HG03469 (cell line): Measurements from ENCODE around the gene LCE6A.

Source experiments
- ATAC-seq: cut with Tn5 transposase; IDR thresholded peaks from one replicate; pipeline ENCODE4 v1.9.1; 2021; ENCODE audit warnings: mild to moderate bottlenecking, moderate library complexity, moderate number of reproducible peaks; ENCODE audit not compliant: unreplicated experiment

LCE6A gene, protein sequence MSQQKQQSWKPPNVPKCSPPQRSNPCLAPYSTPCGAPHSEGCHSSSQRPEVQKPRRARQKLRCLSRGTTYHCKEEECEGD

DNA sequence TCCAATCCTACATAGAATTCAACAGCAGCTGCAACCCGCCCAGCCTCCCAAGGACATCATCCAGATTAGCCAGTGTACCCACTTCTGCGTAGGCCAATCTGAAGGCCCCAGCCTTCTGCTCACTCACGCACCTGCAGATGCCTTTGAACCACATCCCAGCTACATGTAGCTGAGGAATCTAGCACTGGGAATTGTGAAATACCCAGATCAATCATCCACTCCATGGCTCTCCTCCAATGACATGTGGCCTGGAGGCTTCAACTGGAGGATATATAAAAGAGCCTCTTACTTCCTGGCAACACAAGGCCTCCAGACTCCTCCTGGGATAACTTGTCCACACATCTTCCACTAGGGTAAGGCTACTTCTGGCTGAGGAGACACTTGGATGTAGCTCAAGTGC, at the start of gene LCE6A:
LCE6A (plus strand) TSS at position 301 of the 400 bp plus-strand sequence. CDS start 665 bp downstream, outside the sequence.
- ATAC-seq = no peak

DNA sequence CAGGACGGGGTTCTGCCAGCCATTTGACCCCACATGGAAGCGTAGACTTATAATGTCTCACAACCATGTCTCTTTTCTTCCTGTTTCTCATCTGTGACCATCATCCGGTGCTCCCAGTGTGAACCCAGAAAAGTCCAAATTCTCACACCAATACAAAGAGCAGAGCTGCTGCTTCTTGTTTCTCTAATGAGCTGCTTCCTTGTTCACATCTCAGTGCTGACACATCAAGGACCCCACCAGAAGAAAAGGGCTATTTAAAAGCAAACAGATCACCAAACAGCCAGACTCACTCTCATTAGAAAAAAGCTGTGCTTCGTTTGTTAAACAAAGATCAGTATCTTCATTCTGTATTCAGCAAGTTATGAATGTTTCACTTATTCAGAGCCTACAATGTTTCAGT, 47.0 kb upstream of the LCE6A start:
- no peak for ATAC-seq

DNA sequence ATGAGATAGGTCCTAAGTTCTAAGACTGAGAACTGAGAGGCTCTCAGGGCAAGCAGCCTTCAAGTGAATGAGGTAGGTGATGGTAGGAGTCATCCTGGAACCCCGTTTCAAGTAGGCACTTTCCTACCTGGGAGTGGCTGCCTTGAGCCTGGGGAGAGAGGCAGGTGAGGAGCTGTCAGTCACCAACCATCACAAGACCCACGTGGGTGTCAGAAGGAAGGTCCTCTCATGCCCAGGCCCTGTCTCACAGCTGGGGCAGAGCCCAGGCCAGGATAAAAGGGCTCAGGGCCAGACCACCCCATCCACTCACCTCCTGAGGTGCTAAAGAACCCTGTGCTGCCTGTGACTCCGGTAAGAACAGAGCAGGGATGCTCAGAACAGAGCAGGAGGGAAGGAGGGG, 46.2 kb upstream of the LCE6A start, which contains the start of gene LCE1D:
LCE1D (plus strand) TSS at position 301 of the 400 bp plus-strand sequence. CDS start 1,074 bp downstream, outside the sequence.
- no peak for ATAC-seq

DNA sequence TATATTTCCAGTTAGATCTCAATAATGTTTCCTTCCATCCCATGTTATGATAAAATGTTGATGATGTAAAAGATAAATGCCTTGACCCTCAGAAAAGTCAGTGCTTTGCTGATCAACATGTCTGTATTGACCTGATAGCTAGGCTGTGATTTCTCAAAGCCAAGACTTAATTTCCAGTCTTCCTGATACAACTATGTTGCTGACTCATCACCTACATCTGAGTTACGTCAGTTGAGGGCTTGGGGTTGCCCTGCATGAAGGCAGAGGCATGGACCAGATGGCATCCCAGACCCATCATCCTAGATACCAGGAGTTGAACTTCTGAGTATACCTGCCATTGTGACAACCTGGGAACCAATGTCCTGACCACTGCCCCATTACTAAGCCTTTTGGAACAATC, 41.3 kb upstream of the LCE6A start:
- ATAC-seq = no peak

DNA sequence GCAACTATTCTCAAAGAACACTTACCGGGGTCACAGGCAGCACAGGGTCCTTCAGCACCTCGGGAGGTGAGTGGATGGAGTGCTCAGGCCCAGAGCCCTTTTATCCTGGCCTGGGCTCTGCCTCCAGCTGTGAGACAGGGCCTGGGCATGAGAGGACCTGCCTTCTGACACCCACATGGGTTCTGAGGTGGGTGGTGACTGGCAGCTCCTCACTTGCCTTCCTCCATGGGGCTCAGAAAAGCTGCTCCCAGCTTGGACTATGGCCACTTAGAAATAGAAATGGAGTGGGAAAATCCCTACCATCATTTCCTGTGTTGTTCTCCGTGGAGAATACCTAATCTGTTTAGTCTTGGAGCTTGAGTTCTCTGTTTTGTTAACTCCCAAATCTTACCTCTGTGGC, 36.1 kb upstream of the LCE6A start, which contains the start of gene LCE1C:
LCE1C (minus strand) TSS at position 76 of the 400 bp plus-strand sequence. CDS start 1,173 bp downstream, outside the sequence.
- ATAC-seq = no peak

DNA sequence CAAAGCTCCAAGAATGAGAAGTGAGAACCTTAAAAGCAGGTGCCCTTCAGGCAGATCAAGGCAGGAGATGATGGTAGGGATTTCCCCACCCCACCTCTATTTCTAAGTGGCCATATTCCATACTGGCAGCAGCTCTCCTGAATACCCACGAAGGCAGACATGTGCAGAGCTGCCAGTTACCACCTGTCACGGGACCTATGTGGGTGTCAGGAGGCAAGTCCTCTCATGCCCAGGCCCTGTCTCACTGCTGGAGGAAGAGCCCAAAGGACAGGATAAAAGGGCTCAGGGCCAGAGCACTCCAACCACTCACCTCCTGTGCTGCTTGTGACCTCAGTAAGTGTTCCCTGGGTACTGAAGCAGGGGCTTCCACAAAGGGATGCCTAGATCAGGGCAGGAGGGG, 31.6 kb upstream of the LCE6A start:
- ATAC-seq = no peak

DNA sequence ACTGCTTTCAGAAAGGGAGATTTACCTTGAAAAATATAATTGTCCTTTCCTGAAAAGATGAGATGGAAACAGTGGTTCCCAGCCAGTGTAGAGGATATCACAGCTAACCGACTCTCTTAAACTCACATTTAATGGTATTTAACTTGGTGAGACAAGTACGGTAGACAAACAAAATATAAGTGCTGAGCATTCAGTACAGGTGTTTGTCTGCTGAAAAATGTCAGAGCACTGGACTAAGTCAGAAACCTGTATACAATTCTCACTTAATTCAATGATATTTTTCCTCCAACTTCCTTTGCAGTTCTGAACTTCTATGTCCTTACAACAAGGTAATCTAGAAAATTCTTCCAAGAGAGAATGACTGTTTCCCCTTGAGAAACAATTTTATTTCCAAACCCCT, 31.0 kb upstream of the LCE6A start, which contains the start of gene LCE1B:
LCE1B (plus strand) TSS at position 301 of the 400 bp plus-strand sequence. CDS start 476 bp downstream, outside the sequence.
- ATAC-seq = no peak

DNA sequence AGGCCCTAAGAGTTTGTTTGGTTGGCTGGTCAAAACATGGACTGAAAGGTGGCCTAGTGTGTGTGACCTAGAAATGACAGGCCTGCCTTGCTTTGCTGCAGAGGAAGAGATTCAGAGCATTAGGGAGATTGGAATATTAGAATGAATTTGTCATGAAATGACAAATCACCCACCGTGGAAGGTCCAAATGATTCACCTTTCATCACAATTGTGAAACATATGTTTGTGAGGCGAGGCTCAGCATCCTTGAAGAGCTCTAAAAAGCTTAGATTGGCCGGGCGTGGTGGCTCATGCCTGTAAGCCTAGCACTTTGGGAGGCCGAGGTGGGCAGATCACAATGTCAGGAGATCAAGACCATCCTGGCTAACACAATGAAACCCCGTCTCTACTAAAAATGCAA, 25.3 kb upstream of the LCE6A start:
- ATAC-seq = no peak

DNA sequence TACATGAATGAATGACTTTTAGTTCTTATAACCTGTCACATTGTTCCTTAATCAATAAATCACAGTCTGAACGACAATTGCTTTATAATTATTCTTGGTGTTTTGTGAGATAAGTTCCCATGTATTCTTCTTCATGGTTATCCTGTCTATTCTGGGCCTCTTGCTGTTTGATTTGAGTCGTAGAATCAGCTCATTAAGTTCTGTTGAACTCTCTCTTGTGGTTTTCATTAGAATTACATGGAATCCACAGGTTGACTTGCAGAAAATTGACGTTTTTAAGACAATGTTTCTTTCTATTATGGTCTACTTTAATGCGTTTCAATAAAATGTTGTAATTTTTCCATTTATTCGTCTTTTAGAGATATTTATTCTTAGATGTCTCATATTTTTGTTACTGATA, 19.4 kb upstream of the LCE6A start:
- ATAC-seq = no peak

DNA sequence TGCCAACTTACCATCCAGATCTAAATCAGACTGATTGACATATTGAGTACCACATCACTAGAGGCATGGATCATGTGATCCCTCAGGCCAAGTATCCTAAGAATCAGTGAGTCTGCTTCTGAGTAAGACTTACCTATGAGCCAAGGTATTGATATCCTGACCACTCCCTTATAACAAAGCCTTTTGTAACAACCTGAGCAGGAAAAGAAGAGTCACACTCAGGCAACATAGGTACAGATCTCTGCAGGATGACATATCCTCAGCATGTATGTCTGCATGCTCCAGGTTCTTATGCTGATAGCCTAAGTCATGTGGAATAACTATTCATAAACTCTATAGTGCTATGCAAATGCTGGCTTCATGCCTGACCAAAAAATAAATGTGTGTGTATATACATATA, 17.7 kb upstream of the LCE6A start:
- ATAC-seq = no peak

DNA sequence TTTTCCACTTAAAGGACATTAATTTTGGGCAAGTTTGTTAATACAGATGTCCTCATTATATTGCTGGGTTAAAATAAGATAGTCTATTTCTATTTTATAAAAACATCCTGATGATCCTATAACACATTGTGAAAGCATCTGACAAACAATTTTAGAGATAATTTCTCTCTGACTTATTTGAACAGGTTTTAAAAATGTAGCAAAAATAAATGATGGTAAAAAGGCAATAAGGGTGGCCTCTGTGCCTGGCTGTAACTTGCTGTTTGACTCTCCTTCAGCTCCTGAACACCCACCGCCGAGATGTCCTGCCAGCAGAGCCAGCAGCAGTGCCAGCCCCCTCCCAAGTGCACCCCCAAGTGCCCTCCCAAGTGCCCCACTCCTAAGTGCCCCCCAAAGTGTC, 15.5 kb upstream of the LCE6A start, which contains the start of gene LCE1A:
LCE1A (plus strand) TSS at position 301 of the 400 bp plus-strand sequence; CDS start at position 301, 0 bp downstream.
- no peak for ATAC-seq

DNA sequence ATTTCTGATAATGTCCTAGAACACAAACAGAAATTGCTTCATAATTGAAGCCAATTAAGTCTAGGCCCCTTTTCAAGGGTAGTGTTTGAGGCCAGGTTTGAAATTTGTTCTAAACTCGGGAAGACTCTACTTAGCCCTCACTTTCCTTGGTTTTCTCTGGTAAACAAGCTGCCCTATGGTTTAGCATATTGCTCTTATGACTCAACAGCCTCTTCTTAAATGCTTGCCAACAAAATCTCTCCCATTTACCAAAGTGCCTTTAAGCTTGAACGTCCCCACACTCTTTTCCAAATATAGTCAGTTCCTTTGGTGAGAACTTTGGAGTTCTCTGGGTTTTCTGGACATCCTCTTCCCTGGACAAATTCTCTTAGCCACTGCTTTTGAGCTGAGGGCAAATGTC, 5.8 kb upstream of the LCE6A start:
- no peak for ATAC-seq

DNA sequence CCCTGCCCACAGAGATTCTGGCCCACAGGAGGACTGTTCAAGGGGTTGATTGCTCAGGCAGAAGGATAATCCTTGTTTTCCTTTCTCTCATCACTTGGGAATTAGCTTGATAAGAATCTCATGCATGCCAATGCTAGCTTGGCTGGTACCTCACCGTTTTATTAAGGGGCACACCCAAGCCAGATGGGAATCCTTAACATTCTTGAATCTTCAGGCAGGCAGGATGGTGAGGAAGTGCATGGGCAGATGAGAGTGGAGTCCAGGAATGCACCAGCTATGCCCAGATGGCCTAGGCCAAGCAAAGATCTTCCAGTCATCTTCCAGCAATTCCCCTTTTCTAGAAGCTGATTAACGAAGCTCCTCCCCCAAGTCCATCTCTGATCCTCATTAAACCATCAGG, 13.0 kb downstream of the LCE6A start:
- ATAC-seq = no peak

DNA sequence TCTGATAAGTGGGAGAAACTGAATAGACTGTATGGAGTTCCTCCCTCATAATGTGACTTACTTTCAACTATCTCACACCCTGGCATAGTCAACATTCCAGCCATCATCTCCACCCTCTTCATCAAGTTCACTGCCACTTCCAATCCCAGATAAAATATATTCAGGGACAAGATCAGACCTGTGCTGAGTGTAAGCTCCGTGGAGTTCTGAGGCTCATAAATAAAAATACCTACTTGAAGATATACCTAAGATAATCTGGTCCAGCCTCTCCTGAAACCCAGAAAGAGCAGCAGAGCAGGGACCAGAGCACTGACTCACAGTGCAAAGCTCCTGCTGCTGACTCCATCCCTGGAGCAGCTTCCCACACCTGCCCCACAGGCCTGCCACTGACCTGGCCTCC, 15.4 kb downstream of the LCE6A start:
- no peak for ATAC-seq

DNA sequence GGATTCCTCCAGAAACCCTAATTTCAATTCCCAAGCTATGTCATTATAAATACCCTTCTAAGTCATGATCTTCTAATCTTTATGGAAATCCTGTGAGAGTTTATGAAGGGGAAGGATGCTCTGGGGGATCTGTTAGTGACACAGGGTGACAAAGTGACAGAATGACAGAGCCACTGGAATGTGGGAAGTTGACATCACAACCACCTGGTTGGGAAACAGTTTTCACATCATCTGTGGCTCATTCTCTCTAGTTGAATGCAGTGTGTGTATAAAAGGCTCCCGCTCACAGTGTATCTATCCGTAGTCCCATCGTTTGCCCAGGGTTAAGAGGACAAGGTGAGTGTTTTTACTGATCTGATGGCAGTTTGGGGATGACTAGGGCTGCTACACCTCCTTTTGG, 17.0 kb downstream of the LCE6A start, which contains the start of gene LCE7A:
LCE7A (plus strand) TSS at position 301 of the 400 bp plus-strand sequence. CDS start 702 bp downstream, outside the sequence.
- ATAC-seq = no peak

DNA sequence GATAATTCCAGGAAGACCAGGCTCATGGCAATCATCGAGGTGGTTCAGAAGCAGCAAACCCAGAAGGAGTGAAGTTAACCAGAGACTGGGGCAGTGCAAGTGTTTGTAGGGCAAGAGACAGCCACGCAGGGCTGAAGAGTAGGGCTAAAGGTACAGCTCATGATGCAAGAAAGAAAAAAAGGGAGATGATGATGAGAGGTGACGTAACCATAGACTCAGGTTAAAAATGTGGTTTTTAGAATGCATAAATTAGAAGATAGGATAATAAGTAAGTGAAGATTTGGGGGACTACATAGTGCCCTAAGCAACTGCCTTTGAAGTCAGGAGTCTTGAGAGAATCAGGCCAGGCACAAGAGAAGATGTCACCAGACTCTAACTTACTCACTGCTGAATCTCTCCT, 17.5 kb downstream of the LCE6A start:
- ATAC-seq = no peak

DNA sequence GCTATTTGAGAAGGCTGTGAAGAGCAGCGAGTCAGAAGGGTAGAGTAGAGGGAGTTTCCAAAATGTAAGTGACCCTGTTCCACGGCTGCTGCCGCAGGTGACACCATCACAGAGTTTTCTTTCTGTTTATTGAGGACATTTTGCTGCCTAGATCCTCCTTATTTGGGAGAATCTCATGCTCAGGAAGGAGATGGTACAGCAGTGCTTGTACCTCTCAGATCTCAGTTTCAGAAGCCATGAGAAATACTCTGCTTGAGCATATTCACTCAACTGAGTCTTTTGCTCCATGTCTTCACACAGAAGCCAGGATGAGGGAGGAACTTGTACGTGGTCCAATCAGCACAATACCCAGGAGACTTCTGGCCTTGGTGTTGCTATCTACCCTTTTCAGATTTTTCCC, 18.7 kb downstream of the LCE6A start:
- ATAC-seq = no peak

DNA sequence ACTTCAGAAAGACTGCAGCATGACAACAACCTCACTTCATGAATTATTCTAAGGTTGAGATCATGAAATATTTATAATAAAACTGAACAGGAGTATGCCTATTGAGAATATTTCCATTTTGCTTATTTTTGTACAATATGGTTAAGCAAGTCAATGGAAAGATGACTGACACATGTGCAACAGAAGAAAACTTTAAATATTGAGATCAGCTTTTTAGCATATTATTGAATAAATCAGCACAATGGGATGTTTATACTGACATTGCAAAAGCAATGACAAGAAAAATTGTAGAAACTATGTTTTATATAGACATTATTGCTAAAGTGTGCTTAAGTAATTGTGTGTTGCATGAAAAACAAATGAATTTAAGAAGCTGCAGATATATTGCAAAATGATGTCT, 21.8 kb downstream of the LCE6A start:
- ATAC-seq = no peak

DNA sequence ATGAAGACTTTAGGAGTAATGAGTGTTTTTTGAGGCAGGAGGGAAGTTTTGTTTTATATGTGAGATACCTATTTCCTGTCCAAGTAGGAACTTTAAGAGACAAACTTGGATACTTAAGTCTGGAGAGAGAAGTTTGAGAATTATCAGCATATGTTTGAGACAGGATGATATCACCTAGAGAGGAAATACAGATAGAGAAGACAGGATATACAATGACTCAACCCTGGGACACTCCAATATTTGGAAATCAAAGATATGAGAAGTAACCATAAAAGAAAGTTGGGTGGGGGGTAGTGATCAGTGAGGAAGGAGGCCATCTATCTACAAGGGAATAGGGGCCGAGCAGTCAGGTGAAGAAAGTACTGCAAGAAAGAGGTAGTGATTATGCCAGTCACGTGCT, 23.7 kb downstream of the LCE6A start:
- no peak for ATAC-seq

DNA sequence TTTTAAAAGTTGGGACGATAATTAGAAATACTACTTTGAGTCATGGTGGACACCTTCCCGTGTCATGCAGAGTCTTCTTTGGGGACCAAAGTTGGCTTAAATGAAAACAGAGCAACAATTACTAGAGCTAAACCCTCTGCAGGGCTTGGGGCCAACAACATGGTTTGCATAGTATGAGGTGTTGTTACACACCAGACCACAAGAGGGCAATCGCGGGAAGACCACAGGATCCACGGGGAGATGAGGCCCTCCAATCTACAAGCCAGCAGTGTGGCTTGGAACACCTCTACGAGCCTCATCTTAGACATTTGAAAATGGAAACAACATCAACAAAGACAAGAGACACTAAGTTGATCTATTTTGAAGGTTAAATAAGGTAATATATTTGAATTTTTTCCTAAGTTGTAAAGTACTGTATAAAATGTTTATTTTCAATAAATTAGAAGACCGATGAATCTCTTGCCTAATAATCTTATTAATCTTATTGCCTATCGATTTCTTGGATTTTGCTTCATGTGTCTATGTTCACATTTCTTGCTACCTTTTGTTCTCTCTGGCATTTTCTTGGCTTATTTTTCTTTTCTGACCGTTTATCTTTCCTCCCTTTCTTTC, 27.3 kb downstream of the LCE6A start:
- no peak for ATAC-seq

DNA sequence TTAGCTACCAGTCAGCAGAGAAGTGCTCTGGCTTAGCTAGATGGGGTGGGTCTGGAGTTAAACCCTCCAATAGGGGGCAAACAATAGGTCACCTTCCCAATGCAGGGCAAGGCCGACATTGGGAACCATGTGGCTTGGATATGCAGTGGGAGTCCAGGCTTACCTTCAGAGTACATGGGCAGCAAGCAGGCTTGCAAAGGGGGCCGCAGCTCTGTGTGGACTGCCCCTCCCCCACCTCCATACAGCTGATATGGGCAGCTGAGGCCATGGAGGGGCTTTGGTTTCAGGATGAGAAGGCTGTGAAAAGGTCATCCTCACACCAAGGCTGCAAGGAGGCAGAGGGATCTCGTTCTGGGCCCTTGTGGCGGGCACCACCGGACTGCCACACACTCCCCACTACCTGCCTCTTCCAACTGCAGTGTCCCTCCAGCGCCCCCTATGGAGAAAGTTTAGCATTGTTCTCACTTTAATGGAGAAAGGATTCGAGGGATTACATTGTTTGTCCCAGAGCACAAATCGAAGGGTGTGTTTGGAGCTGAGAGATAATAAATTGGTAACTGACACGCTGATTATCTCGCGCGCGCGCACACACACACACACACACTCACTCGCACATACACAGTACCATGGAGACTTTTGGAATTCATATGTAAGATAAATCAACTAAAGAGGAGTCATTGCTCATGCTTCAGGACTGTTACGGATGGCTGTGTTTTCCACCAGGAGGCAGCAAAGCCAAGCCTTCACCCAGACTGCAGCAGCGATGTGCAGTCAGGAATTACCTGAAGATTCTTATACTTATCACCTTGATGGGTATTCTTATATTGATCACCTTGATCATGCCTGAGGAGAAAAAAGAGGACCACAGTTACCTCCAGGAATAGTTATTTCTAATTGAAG, 28.4 kb downstream of the LCE6A start:
- ATAC-seq = no peak
